ENCODE measurements around the gene LY9.

- TF ChIP-seq POLR2A (IDR thresholded peaks at IDR 0.05) = no peak
- TF ChIP-seq CTCF (IDR thresholded peaks at IDR 0.05 in 8 of 11, conservative IDR thresholded peaks at IDR 0.05 in 3 of 11) = no peak
- no peak for TF ChIP-seq POLR2AphosphoS5 (IDR thresholded peaks at IDR 0.05)
Measured at GRCh38 chr1:160780398-160780755, 15.6 kb upstream of the LY9 start.

Measured in spleen (tissue), 7 donors.